Measurements from ENCODE around the gene SH2D3C. TPM values are rescaled to one million over a fixed set of nuclear protein-coding genes. Genes with fewer than 3 reads are reported as not detected.

The SH2D3C gene
- total and polyA plus RNA-seq, 10 of the 15 experiments (the other 5 are each of a cell fraction or from before 2014, with no cell fraction given), result 1.2 to 23.5 (median 16.2) TPM

DNA sequence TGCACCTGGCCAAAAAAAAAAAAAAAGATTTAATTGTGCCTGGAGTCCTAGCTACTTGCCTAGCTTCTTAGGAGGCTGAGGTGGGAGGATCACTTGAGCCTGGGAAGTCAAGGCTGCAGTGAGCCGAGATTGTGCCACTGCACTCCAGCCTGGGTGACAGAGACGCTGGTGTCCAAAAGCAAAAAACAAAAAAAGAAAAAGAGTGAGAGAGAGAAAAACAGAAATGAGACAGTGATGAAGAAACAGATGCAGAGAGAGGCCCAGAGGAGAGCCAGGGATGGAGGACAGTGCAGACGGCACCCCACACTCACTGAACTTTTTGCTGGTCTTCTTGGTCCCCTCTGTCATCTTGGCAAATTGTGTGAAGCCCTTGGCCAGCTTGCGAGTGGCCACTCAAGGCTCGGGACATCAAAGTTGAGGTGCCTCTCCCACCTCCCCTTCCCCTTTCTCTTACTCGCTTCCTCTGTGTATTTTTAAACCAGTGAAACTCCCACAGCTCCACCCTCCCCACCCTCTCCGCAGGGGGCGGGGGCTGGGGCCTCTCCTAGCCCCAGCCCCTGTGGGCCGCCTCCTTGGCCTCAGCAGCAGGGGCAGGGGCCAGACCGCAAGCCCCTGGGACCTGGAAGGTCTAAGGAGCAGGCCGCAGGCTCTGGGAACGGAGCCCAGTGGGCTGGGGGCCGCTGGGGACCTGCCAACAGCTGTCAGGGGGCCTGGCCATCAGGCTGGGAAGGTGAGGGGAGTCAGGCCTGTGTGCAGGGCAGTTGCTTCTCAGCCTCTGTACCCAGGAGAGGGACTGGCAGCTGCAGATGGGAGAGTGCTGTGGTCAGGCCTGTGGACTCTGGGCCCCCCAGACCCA, at the start of gene SH2D3C (continued):
- TF ChIP-seq, protein P1, sequence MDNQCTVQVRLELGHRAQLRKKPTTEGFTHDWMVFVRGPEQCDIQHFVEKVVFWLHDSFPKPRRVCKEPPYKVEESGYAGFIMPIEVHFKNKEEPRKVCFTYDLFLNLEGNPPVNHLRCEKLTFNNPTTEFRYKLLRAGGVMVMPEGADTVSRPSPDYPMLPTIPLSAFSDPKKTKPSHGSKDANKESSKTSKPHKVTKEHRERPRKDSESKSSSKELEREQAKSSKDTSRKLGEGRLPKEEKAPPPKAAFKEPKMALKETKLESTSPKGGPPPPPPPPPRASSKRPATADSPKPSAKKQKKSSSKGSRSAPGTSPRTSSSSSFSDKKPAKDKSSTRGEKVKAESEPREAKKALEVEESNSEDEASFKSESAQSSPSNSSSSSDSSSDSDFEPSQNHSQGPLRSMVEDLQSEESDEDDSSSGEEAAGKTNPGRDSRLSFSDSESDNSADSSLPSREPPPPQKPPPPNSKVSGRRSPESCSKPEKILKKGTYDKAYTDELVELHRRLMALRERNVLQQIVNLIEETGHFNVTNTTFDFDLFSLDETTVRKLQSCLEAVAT (IDR thresholded peaks at IDR 0.05), result peak; percentile 61; the same call in 1 of the 2 replicates
- TF ChIP-seq FOXK2 (IDR thresholded peaks at IDR 0.05) (no peak), KDM1A (IDR thresholded peaks at IDR 0.05; ENCODE audit: borderline replicate concordance) (no peak), FOXM1 (IDR thresholded peaks at IDR 0.05; ENCODE audit: low read depth, low read length) (no peak), TARDBP (IDR thresholded peaks at IDR 0.05; ENCODE audit: borderline replicate concordance) (no peak), BCL11A (IDR thresholded peaks at IDR 0.05; ENCODE audit: low read depth, low read length) (peak; percentile 5; the same call in 1 of the 2 replicates), IKZF2 (IDR thresholded peaks at IDR 0.05) (no peak), POLR2AphosphoS5 (IDR thresholded peaks at IDR 0.05; ENCODE audit: low read length) (no peak), JUNB (IDR thresholded peaks at IDR 0.05) (no peak), NFIC (IDR thresholded peaks at IDR 0.05; ENCODE audit: low read depth, low read length) (no peak), RB1 (IDR thresholded peaks at IDR 0.05; ENCODE audit: borderline replicate concordance) (no peak), BRCA1 (IDR thresholded peaks at IDR 0.05; ENCODE audit: low read depth, low read length) (no peak), POLR2AphosphoS2 (IDR thresholded peaks at IDR 0.05; ENCODE audit: low read depth, low read length) (no peak), ZZZ3 (IDR thresholded peaks at IDR 0.05; ENCODE audit: control insufficient read depth, insufficient read length, low read depth) (no peak), CBX5 (IDR thresholded peaks at IDR 0.05; ENCODE audit: low read depth) (no peak), TCF7 (IDR thresholded peaks at IDR 0.05; ENCODE audit: borderline replicate concordance) (no peak), PAX5 (IDR thresholded peaks at IDR 0.05; ENCODE audit: borderline replicate concordance, low read depth, low read length) (no peak; the same call in 1 of the 2 replicates), TBL1XR1 (IDR thresholded peaks at IDR 0.05; ENCODE audit: low read depth, low read length) (no peak), NFYA (IDR thresholded peaks at IDR 0.05; ENCODE audit: borderline replicate concordance, low read depth, low read length) (no peak), ZNF217 (IDR thresholded peaks at IDR 0.05) (no peak)
- TF ChIP-seq, protein P2, sequence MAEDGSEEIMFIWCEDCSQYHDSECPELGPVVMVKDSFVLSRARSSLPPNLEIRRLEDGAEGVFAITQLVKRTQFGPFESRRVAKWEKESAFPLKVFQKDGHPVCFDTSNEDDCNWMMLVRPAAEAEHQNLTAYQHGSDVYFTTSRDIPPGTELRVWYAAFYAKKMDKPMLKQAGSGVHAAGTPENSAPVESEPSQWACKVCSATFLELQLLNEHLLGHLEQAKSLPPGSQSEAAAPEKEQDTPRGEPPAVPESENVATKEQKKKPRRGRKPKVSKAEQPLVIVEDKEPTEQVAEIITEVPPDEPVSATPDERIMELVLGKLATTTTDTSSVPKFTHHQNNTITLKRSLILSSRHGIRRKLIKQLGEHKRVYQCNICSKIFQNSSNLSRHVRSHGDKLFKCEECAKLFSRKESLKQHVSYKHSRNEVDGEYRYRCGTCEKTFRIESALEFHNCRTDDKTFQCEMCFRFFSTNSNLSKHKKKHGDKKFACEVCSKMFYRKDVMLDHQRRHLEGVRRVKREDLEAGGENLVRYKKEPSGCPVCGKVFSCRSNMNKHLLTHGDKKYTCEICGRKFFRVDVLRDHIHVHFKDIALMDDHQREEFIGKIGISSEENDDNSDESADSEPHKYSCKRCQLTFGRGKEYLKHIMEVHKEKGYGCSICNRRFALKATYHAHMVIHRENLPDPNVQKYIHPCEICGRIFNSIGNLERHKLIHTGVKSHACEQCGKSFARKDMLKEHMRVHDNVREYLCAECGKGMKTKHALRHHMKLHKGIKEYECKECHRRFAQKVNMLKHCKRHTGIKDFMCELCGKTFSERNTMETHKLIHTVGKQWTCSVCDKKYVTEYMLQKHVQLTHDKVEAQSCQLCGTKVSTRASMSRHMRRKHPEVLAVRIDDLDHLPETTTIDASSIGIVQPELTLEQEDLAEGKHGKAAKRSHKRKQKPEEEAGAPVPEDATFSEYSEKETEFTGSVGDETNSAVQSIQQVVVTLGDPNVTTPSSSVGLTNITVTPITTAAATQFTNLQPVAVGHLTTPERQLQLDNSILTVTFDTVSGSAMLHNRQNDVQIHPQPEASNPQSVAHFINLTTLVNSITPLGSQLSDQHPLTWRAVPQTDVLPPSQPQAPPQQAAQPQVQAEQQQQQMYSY (CRISPR knock-in tag; IDR thresholded peaks at IDR 0.05), result no peak

Measured in GM12878 (cell line).